ENCODE data around the gene USP16. TPM values are rescaled to one million over a fixed set of nuclear protein-coding genes. Genes with fewer than 3 reads are reported as not detected.

Gene USP16
- total and polyA plus RNA-seq, 2 of the 13 experiments (the other 11 are each of a cell fraction or from before 2014, with no cell fraction given): 16.5 to 46.9 TPM

DNA sequence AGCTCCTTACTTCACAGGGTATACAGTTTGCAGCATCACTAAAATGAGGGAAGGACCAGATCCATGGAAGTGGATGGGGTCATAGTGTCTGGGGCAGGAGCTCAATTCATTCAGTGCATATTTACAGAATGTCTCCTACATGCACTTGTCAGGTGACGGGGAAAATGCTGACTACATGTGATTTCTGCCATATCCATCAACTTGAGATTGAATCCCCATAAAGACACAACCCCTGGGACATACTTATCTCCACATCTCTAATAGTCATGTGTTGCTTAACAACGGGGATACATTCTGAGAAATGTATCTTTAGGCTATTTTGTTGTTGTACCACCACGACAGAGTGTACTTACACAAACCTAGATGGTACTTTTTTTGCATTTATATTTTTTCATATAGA, 17.3 kb upstream of the USP16 start:
- FAIRE-seq (no peak), ATAC-seq (no peak), DNase-seq (ENCODE audit: low spot score) (no peak)
- H3K4me1 ChIP-seq (ENCODE audit: insufficient read depth, low read length): peaks cover 17% of the 10 kb centered on the region
- in situ Hi-C loops (cut with HindIII; ENCODE audit: extremely low pct_ligation_motif_present, low pct_unique_long_range_greater_than_20kb): no loop called here
- WGBS (ENCODE audit: low lambda C conversion rate): 88% methylated on average over 3 of the region's 3 CpGs
- H3K4me2 ChIP-seq (ENCODE audit: low read depth, low read length): no peak overlapping the region
- H4K20me1 ChIP-seq (ENCODE audit: insufficient read depth, low read length): no peaks in the 10 kb centered on the region
- no peaks in the 10 kb centered on the region for H3K79me2 ChIP-seq (ENCODE audit: insufficient read depth, low read length)
- no peaks in the 10 kb centered on the region for H3K9me3 ChIP-seq (ENCODE audit: low read length)
- no peaks in the 10 kb centered on the region for H3K27me3 ChIP-seq (ENCODE audit: control insufficient read depth in 1 of 2, insufficient read depth in 2 of 2, low read length in 2 of 2)
- no peak overlapping the region for H3K4me3 ChIP-seq (replicated peaks in 1 of 3; ENCODE audit: insufficient read depth in 1 of 3, low read depth in 2 of 3, low read length in 3 of 3)
- POLR2A ChIA-PET: interaction anchor here (0.8 to 2.6 kb wide), 2 partner anchors 12 to 14 kb away, joined by 3 to 11 read pairs; partner anchors contain the start of genes LTN1 and RWDD2B
- TF ChIP-seq MAFK (conservative IDR thresholded peaks at IDR 0.05 in 1 of 2, IDR thresholded peaks at IDR 0.05 in 1 of 2; ENCODE audit: low read length in 2 of 2) (peak; percentile 67 to 77), MAFF (IDR thresholded peaks at IDR 0.05; ENCODE audit: low read depth, low read length) (peak; percentile 74)
- TF ChIP-seq, protein P1, sequence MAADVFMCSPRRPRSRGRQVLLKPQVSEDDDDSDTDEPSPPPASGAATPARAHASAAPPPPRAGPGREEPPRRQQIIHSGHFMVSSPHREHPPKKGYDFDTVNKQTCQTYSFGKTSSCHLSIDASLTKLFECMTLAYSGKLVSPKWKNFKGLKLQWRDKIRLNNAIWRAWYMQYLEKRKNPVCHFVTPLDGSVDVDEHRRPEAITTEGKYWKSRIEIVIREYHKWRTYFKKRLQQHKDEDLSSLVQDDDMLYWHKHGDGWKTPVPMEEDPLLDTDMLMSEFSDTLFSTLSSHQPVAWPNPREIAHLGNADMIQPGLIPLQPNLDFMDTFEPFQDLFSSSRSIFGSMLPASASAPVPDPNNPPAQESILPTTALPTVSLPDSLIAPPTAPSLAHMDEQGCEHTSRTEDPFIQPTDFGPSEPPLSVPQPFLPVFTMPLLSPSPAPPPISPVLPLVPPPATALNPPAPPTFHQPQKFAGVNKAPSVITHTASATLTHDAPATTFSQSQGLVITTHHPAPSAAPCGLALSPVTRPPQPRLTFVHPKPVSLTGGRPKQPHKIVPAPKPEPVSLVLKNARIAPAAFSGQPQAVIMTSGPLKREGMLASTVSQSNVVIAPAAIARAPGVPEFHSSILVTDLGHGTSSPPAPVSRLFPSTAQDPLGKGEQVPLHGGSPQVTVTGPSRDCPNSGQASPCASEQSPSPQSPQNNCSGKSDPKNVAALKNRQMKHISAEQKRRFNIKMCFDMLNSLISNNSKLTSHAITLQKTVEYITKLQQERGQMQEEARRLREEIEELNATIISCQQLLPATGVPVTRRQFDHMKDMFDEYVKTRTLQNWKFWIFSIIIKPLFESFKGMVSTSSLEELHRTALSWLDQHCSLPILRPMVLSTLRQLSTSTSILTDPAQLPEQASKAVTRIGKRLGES (CRISPR knock-in tag; IDR thresholded peaks at IDR 0.05; ENCODE audit: borderline replicate concordance): no peak
- intact Hi-C loops (cut with micrococcal nuclease; ENCODE audit: unreplicated experiment): no loop called here
- no TSS peak for BruUV-seq (replicated peaks)
- H2AFZ ChIP-seq (ENCODE audit: low read length): no peak overlapping the region
- H3K9ac ChIP-seq (ENCODE audit: insufficient read depth, low read depth, low read length): no peak overlapping the region
- H3K36me3 ChIP-seq (replicated peaks in 1 of 2; ENCODE audit: control insufficient read depth in 1 of 2, insufficient read depth in 2 of 2, low read length in 2 of 2): 0 out of 5 replicates have a peak, but pooled peaks cover 0 to 6% of the 10 kb centered on the region in 2 experiments
- CTCF ChIA-PET (ENCODE audit: low intra/inter-chr PET ratio, low total read pairs): no interaction called here
- H3K27ac ChIP-seq (ENCODE audit: extremely low read length, insufficient read depth, low read length): no peak overlapping the region

DNA sequence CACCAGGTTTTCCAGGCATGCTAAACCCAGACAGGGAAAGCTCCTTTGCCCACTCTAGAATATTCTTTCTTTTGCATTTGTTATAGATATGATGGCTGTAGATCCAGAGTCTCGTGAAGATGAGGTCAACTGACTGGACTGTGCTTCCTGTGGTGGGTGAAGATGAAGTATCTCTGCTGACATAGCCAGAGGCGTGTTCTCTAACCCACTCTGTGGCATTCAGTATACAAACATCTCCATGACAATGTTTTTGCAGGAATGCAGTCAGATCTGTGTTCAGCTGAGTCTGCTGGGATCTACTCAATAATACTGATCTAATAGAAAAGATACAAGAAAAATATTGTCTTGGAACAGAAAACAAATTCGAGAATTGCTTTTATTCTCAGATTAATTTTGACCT, 16.7 kb upstream of the USP16 start:
- CTCF ChIA-PET (ENCODE audit: low intra/inter-chr PET ratio, low total read pairs): no interaction called here
- in situ Hi-C loops (cut with HindIII; ENCODE audit: extremely low pct_ligation_motif_present, low pct_unique_long_range_greater_than_20kb): no loop called here
- Histone ChIP-seq H3K4me1 (ENCODE audit: insufficient read depth, low read length) (peaks cover 17% of the 10 kb centered on the region), H4K20me1 (ENCODE audit: insufficient read depth, low read length) (no peaks in the 10 kb centered on the region), H3K9ac (ENCODE audit: insufficient read depth, low read depth, low read length) (no peak overlapping the region), H3K4me2 (ENCODE audit: low read depth, low read length) (no peak overlapping the region), H3K36me3 (replicated peaks in 1 of 2; ENCODE audit: control insufficient read depth in 1 of 2, insufficient read depth in 2 of 2, low read length in 2 of 2) (0 out of 5 replicates have a peak, but pooled peaks cover 0 to 6% of the 10 kb centered on the region in 2 experiments), H2AFZ (ENCODE audit: low read length) (no peak overlapping the region), H3K79me2 (ENCODE audit: insufficient read depth, low read length) (no peaks in the 10 kb centered on the region), H3K9me3 (ENCODE audit: low read length) (no peaks in the 10 kb centered on the region), H3K27ac (ENCODE audit: extremely low read length, insufficient read depth, low read length) (no peak overlapping the region), H3K27me3 (ENCODE audit: control insufficient read depth in 1 of 2, insufficient read depth in 2 of 2, low read length in 2 of 2) (no peaks in the 10 kb centered on the region), H3K4me3 (replicated peaks in 1 of 3; ENCODE audit: insufficient read depth in 1 of 3, low read depth in 2 of 3, low read length in 3 of 3) (no peak overlapping the region)
- POLR2A ChIA-PET: interaction anchor here (0.8 kb wide), 1 partner anchor 11 kb away, joined by 3 read pairs; the partner anchor contains the start of gene RWDD2B
- DNase-seq (ENCODE audit: low spot score): no peak
- no peak for ATAC-seq
- intact Hi-C loops (cut with micrococcal nuclease; ENCODE audit: unreplicated experiment): no loop called here
- no peak for FAIRE-seq
- WGBS (ENCODE audit: low lambda C conversion rate): 81% methylated on average over 3 of the region's 3 CpGs
- BruUV-seq (replicated peaks): TSS peak; percentile 32
- TF ChIP-seq TEAD3 (CRISPR knock-in tag; optimal IDR thresholded peaks at IDR 0.05; ENCODE audit: borderline replicate concordance): no peak
- no peak for TF ChIP-seq PHB2 (IDR thresholded peaks at IDR 0.05; ENCODE audit: partially characterized antibody)
- TF ChIP-seq ZNF501 (CRISPR knock-in tag; IDR thresholded peaks at IDR 0.05): no peak
- TF ChIP-seq ZNF879 (CRISPR knock-in tag; IDR thresholded peaks at IDR 0.05): no peak
- no peak for TF ChIP-seq ZMYM4 (CRISPR knock-in tag; IDR thresholded peaks at IDR 0.05)
- no peak for TF ChIP-seq ZSCAN21 (CRISPR knock-in tag; IDR thresholded peaks at IDR 0.05; ENCODE audit: borderline replicate concordance)
- TF ChIP-seq, protein P2, sequence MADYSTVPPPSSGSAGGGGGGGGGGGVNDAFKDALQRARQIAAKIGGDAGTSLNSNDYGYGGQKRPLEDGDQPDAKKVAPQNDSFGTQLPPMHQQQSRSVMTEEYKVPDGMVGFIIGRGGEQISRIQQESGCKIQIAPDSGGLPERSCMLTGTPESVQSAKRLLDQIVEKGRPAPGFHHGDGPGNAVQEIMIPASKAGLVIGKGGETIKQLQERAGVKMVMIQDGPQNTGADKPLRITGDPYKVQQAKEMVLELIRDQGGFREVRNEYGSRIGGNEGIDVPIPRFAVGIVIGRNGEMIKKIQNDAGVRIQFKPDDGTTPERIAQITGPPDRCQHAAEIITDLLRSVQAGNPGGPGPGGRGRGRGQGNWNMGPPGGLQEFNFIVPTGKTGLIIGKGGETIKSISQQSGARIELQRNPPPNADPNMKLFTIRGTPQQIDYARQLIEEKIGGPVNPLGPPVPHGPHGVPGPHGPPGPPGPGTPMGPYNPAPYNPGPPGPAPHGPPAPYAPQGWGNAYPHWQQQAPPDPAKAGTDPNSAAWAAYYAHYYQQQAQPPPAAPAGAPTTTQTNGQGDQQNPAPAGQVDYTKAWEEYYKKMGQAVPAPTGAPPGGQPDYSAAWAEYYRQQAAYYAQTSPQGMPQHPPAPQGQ (CRISPR knock-in tag; IDR thresholded peaks at IDR 0.05; ENCODE audit: borderline replicate concordance): no peak
- no peak for TF ChIP-seq SOX6 (IDR thresholded peaks at IDR 0.05)
- TF ChIP-seq SOX6 (CRISPR knock-in tag; IDR thresholded peaks at IDR 0.05): no peak
- no peak for TF ChIP-seq ZNF614 (CRISPR knock-in tag; IDR thresholded peaks at IDR 0.05; ENCODE audit: borderline replicate concordance)
- TF ChIP-seq BRD4 (CRISPR knock-in tag; IDR thresholded peaks at IDR 0.05): no peak
- no peak for TF ChIP-seq SSRP1 (CRISPR knock-in tag; IDR thresholded peaks at IDR 0.05)

All from HepG2 (cell line).